Measurements from ENCODE around the gene SLC12A7. TPM values are rescaled to one million over a fixed set of nuclear protein-coding genes. Genes with fewer than 3 reads are reported as not detected.

The SLC12A7 gene
- total RNA-seq, 2 donors from 2014 or later: 27.6 to 138 TPM

- DNase-seq (ENCODE audit: low spot score): no peak
- Histone ChIP-seq H3K4me1 (replicated peaks) (peaks cover 13% of the 10 kb centered on the region), H3K27me3 (replicated peaks; ENCODE audit: insufficient read depth) (no peaks in the 10 kb centered on the region), H3K4me3 (no peak overlapping the region), H3K27ac (no peak overlapping the region), H3K36me3 (no peaks in the 10 kb centered on the region), H3K9me3 (no peaks in the 10 kb centered on the region)
- WGBS: 67% methylated on average over 11 of the region's 11 CpGs
- TF ChIP-seq CTCF (IDR thresholded peaks at IDR 0.05) (peak in 2 of 4 experiments; percentile 23 to 37), POLR2AphosphoS5 (IDR thresholded peaks at IDR 0.05) (no peak)
- intact Hi-C loops (cut with DNase I): no loop called here
Measured at GRCh38 chr5:1011226-1011631, 100.6 kb downstream of the SLC12A7 start.

- no peak overlapping the region for H3K27ac ChIP-seq
- no peak for DNase-seq (ENCODE audit: low spot score)
- WGBS: 62% methylated on average over 9 of the region's 13 CpGs
- TF ChIP-seq CTCF (IDR thresholded peaks at IDR 0.05) (no peak), POLR2A (IDR thresholded peaks at IDR 0.05) (no peak), POLR2AphosphoS5 (IDR thresholded peaks at IDR 0.05) (no peak)
- H3K36me3 ChIP-seq: no peaks in the 10 kb centered on the region
- intact Hi-C loops (cut with DNase I): no loop called here
- no peak overlapping the region for H3K4me3 ChIP-seq
- no peaks in the 10 kb centered on the region for H3K9me3 ChIP-seq
- H3K27me3 ChIP-seq (replicated peaks; ENCODE audit: insufficient read depth): no peaks in the 10 kb centered on the region
- peaks cover 10% of the 10 kb centered on the region for H3K4me1 ChIP-seq (replicated peaks)
Measured at GRCh38 chr5:1010641-1011046, 101.2 kb downstream of the SLC12A7 start.

- intact Hi-C loops (cut with DNase I): no loop called here
- no peak overlapping the region for H3K4me3 ChIP-seq
- no peak overlapping the region for H3K27ac ChIP-seq
- no peak for DNase-seq (ENCODE audit: low spot score)
- H3K9me3 ChIP-seq: no peaks in the 10 kb centered on the region
- peaks cover 9% of the 10 kb centered on the region for H3K4me1 ChIP-seq (replicated peaks)
- WGBS: 49% methylated on average over 4 of the region's 4 CpGs
- no peaks in the 10 kb centered on the region for H3K27me3 ChIP-seq (replicated peaks; ENCODE audit: insufficient read depth)
- no peaks in the 10 kb centered on the region for H3K36me3 ChIP-seq
- TF ChIP-seq POLR2A (IDR thresholded peaks at IDR 0.05) (no peak), CTCF (IDR thresholded peaks at IDR 0.05) (no peak), POLR2AphosphoS5 (IDR thresholded peaks at IDR 0.05) (no peak)
Measured at GRCh38 chr5:1010181-1010510, 101.7 kb downstream of the SLC12A7 start.

DNA sequence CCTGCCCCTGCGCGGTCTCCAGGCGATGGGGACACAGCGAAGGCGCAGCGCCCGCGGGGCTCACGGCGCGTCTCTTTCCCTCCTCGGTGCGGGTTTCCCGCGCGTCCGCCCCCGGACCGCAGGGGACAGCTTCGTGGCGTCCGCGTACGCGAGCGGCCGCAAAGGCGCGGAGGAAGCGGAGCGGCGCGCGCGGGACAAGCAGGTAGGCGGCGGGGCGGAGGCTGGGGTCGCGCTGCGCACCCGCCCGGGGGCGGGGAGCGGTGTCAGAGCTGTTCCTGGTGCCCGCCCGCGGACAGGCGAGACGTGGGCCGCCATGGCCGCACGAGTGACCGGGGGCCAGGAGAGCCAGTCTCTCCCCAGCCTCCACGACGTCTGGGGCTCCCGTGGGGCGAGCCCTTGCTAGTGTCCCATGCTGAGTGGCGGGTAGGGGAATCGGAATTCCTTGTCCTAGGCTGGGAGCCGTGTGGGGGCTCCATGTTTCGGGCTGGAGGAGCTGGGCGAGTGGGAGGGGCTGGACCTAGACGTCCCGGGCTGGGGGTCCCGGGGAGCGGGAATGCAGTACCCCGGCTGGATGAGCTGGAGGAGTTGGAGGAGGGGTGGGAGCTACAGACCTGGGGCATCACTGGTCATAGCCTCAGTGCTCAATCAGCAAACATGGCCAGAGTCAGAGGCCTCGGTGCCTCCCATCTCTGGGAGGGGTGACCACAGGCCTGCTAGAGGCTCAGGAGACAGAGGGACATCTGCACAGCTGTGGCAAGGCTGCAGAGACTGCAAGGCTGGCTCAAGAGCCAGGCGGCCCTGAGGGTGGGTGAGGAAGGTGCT lies 102.3 kb downstream of the SLC12A7 start:
- H3K4me1 ChIP-seq (replicated peaks): peaks cover 9% of the 10 kb centered on the region
- TF ChIP-seq POLR2AphosphoS5 (IDR thresholded peaks at IDR 0.05) (no peak), CTCF (IDR thresholded peaks at IDR 0.05) (no peak), POLR2A (IDR thresholded peaks at IDR 0.05) (no peak)
- H3K36me3 ChIP-seq: no peaks in the 10 kb centered on the region
- no peaks in the 10 kb centered on the region for H3K9me3 ChIP-seq
- H3K27me3 ChIP-seq (replicated peaks; ENCODE audit: insufficient read depth): no peaks in the 10 kb centered on the region
- intact Hi-C loops (cut with DNase I): loop anchor here (5.0 kb wide), 1 partner anchor 128 kb away; no protein-coding TSS in a partner anchor
- DNase-seq (ENCODE audit: low spot score): no peak
- H3K27ac ChIP-seq: no peak overlapping the region
- H3K4me3 ChIP-seq: peak overlapping the region; percentile 39 to 47
- 9% methylated on average over 62 of the region's 70 CpGs for WGBS
